ENCODE results near the gene RPS18. TPM values are rescaled to one million over a fixed set of nuclear protein-coding genes. Genes with fewer than 3 reads are reported as not detected.

Gene RPS18
- total and polyA plus RNA-seq, 9 of the 15 experiments (the other 6 are each of a cell fraction or from before 2014, with no cell fraction given) = 5,023 to 17,516 (median 8,131) TPM

GRCh38 chr6:33276864-33277662 lies 5.2 kb downstream of the RPS18 start, which contains the start of gene B3GALT4 (continued):
- TF ChIP-seq VEZF1 (CRISPR knock-in tag; IDR thresholded peaks at IDR 0.05) (peak; percentile 83), CREBBP (IDR thresholded peaks at IDR 0.05; ENCODE audit: low read depth, low read length) (no peak), EGR1 (conservative IDR thresholded peaks at IDR 0.05) (peak; percentile 92), ZFP1 (CRISPR knock-in tag; IDR thresholded peaks at IDR 0.05) (no peak), ZNF79 (CRISPR knock-in tag; IDR thresholded peaks at IDR 0.05; ENCODE audit: low read depth) (no peak), FOXK1 (CRISPR knock-in tag; IDR thresholded peaks at IDR 0.05; ENCODE audit: borderline replicate concordance) (peak; percentile 73; the same call in 1 of the 2 replicates), FOXA1 (IDR thresholded peaks at IDR 0.05; ENCODE audit: borderline replicate concordance) (no peak), HMG20B (CRISPR knock-in tag; IDR thresholded peaks at IDR 0.05) (no peak), DACH1 (IDR thresholded peaks at IDR 0.05; ENCODE audit: partially characterized antibody) (no peak), FOXK2 (conservative IDR thresholded peaks at IDR 0.05 in 1 of 2, IDR thresholded peaks at IDR 0.05 in 1 of 2; ENCODE audit: low read depth in 2 of 2) (no peak), MIER1 (IDR thresholded peaks at IDR 0.05; ENCODE audit: low read depth) (no peak), SPI1 (IDR thresholded peaks at IDR 0.05; ENCODE audit: borderline replicate concordance, low read depth, low read length) (0 out of 2 replicates have a peak, but pooled peaks have one; percentile 2), NONO (IDR thresholded peaks at IDR 0.05; ENCODE audit: low read depth in 2 of 2, low read length in 1 of 2) (peak in 1 of 2 experiments; percentile 97; a peak in 3 of 4 replicates), ZFP91 (CRISPR knock-in tag; IDR thresholded peaks at IDR 0.05) (no peak), XRCC3 (IDR thresholded peaks at IDR 0.05) (no peak), ZBTB43 (CRISPR knock-in tag; IDR thresholded peaks at IDR 0.05) (no peak), FOXJ2 (tag; IDR thresholded peaks at IDR 0.05) (no peak), MTA2 (IDR thresholded peaks at IDR 0.05; ENCODE audit: low read depth) (no peak), HBP1 (CRISPR knock-in tag; IDR thresholded peaks at IDR 0.05) (peak; percentile 95), FIP1L1 (IDR thresholded peaks at IDR 0.05; ENCODE audit: low read depth, low read length, poor library complexity, severe bottlenecking) (peak; percentile 99)

Measured in K562 (cell line).